Iris pigment epithelial cell (primary cell): ENCODE results near the gene CDH23.

ENCODE experiments used
- DNase-seq: peaks from one replicate; pipeline ENCODE4 v3.0.0-alpha.2; 2011; ENCODE audit warnings: low read depth

Gene CDH23

GRCh38 chr10:71640607-71641006 lies 243.9 kb downstream of the CDH23 start:
- no peak for DNase-seq

GRCh38 chr10:71641449-71641848 lies 244.7 kb downstream of the CDH23 start:
- DNase-seq: no peak

GRCh38 chr10:71641986-71642385 lies 245.3 kb downstream of the CDH23 start:
- DNase-seq: no peak

- no peak for DNase-seq
These were observed 247.2 kb downstream of the CDH23 start for GRCh38 chr10:71643904-71644303.

- DNase-seq: no peak
These were observed 247.8 kb downstream of the CDH23 start for GRCh38 chr10:71644307-71645180.

GRCh38 chr10:71645185-71645584 lies 248.5 kb downstream of the CDH23 start:
- DNase-seq: no peak

GRCh38 chr10:71646037-71646436 lies 249.3 kb downstream of the CDH23 start:
- DNase-seq: no peak

GRCh38 chr10:71646592-71647292 lies 250.0 kb downstream of the CDH23 start:
- no peak for DNase-seq

GRCh38 chr10:71647526-71648253 lies 251.0 kb downstream of the CDH23 start:
- DNase-seq: no peak

GRCh38 chr10:71648254-71648932 lies 251.7 kb downstream of the CDH23 start:
- no peak for DNase-seq

GRCh38 chr10:71648933-71649320 lies 252.2 kb downstream of the CDH23 start:
- no peak for DNase-seq

GRCh38 chr10:71649631-71650030 lies 252.9 kb downstream of the CDH23 start:
- no peak for DNase-seq

GRCh38 chr10:71650397-71650796 lies 253.7 kb downstream of the CDH23 start:
- no peak for DNase-seq

GRCh38 chr10:71651428-71651827 lies 254.7 kb downstream of the CDH23 start:
- no peak for DNase-seq

GRCh38 chr10:71651928-71652327 lies 255.2 kb downstream of the CDH23 start:
- DNase-seq: no peak

GRCh38 chr10:71653044-71653443 lies 256.3 kb downstream of the CDH23 start:
- DNase-seq: no peak

- DNase-seq: no peak
These were observed 259.5 kb downstream of the CDH23 start for GRCh38 chr10:71656220-71656619.

GRCh38 chr10:71657604-71658466 lies 261.1 kb downstream of the CDH23 start:
- no peak for DNase-seq

- DNase-seq: no peak
These were observed 261.7 kb downstream of the CDH23 start for GRCh38 chr10:71658467-71658745.

- no peak for DNase-seq
These were observed 262.5 kb downstream of the CDH23 start for GRCh38 chr10:71659111-71659634.

GRCh38 chr10:71659737-71660136 lies 263.0 kb downstream of the CDH23 start:
- DNase-seq: no peak
